Posterior vena cava (tissue), 2 donors: ENCODE data around the gene UBL4B. TPM values are rescaled to one million over a fixed set of nuclear protein-coding genes. Genes with fewer than 3 reads are reported as not detected.

Source experiments
- DNase-seq: peaks from one replicate; pipeline ENCODE4 v3.0.0-alpha.2; 2020; ENCODE audit warnings: low spot score
- intact Hi-C, 2 donors: fragments of 100-400 bp; cut with DNase I; formaldehyde crosslinking; loops; one replicate each; pipeline versions ENCODE4 v1.14.1 to v1.14.2; 2022 to 2023
- total RNA-seq, 2 donors: library from RNA; stranded (reverse); fragmentation: NEBNext Ultra II Directional; extraction: Animal tissue kit (Norgen Biotek cat#: 25700); gene quantifications; one replicate each; pipeline ENCODE4 v1.2.1, GENCODE V29; 2021
- donor health status: DM: yes; HTN: yes; CAD: no.
- donor health status: DM: yes; HTN: yes; CAD: no.

The UBL4B gene
- total RNA-seq, 2 donors from 2014 or later = 0.19 TPM; not detected in 1

GRCh38 chr1:110107867-110108469, 4.3 kb upstream of the UBL4B start:
- DNase-seq = peak; percentile 45
- intact Hi-C loops = loop anchor here in 1 of 2 donors (2.0 kb wide), 1 partner anchor 55 kb away; no protein-coding TSS in a partner anchor

- intact Hi-C loops = loop anchor here in 1 of 2 donors (5.0 kb wide), 1 partner anchor 1261 kb away; no protein-coding TSS in a partner anchor
- DNase-seq = no peak
Observed at GRCh38 chr1:110111081-110111480, 1.2 kb upstream of the UBL4B start.

- no peak for DNase-seq
- intact Hi-C loops = loop anchor here in 1 of 2 donors (5.0 kb wide), 1 partner anchor 1260 kb away; no protein-coding TSS in a partner anchor
Observed at GRCh38 chr1:110112656-110113055, 413 bp downstream of the UBL4B start.

- DNase-seq = no peak
- intact Hi-C loops = loop anchor here in 1 of 2 donors (5.0 kb wide), 1 partner anchor 1259 kb away; no protein-coding TSS in a partner anchor
Observed at GRCh38 chr1:110113551-110113950, 1.3 kb downstream of the UBL4B start.

GRCh38 chr1:110114173-110114572, 1.9 kb downstream of the UBL4B start:
- intact Hi-C loops = loop anchor here in 1 of 2 donors (5.0 kb wide), 1 partner anchor 1258 kb away; no protein-coding TSS in a partner anchor
- no peak for DNase-seq

- intact Hi-C loops = loop anchor here in 1 of 2 donors (5.0 kb wide), 1 partner anchor 1258 kb away; no protein-coding TSS in a partner anchor
- no peak for DNase-seq
Observed at GRCh38 chr1:110114784-110115183, 2.5 kb downstream of the UBL4B start.

- DNase-seq = peak; percentile 29
- intact Hi-C loops = no loop called here
Observed at GRCh38 chr1:110118636-110119396, 6.6 kb downstream of the UBL4B start.

GRCh38 chr1:110119843-110120242, 7.6 kb downstream of the UBL4B start:
- intact Hi-C loops = no loop called here
- peak; percentile 45 for DNase-seq

- DNase-seq = no peak
- intact Hi-C loops = no loop called here
Observed at GRCh38 chr1:110120960-110121561, 8.8 kb downstream of the UBL4B start.

GRCh38 chr1:110123224-110123623, 11.0 kb downstream of the UBL4B start:
- DNase-seq = no peak
- intact Hi-C loops = no loop called here

GRCh38 chr1:110125810-110126209, 13.6 kb downstream of the UBL4B start:
- intact Hi-C loops = no loop called here
- DNase-seq = no peak

- peak; percentile 89 for DNase-seq
- intact Hi-C loops = no loop called here
Observed at GRCh38 chr1:110130113-110130591, 17.9 kb downstream of the UBL4B start.

GRCh38 chr1:110130989-110131388, 18.7 kb downstream of the UBL4B start:
- no peak for DNase-seq
- intact Hi-C loops = no loop called here

- intact Hi-C loops = no loop called here
- no peak for DNase-seq
Observed at GRCh38 chr1:110132682-110133081, 20.4 kb downstream of the UBL4B start.

GRCh38 chr1:110133436-110133835, 21.2 kb downstream of the UBL4B start:
- intact Hi-C loops = no loop called here
- no peak for DNase-seq

- intact Hi-C loops = no loop called here
- no peak for DNase-seq
Observed at GRCh38 chr1:110134050-110134595, 21.9 kb downstream of the UBL4B start.

- intact Hi-C loops = no loop called here
- DNase-seq = no peak
Observed at GRCh38 chr1:110135246-110135645, 23.0 kb downstream of the UBL4B start.

- intact Hi-C loops = no loop called here
- no peak for DNase-seq
Observed at GRCh38 chr1:110135666-110136065, 23.4 kb downstream of the UBL4B start.

GRCh38 chr1:110136911-110137310, 24.7 kb downstream of the UBL4B start:
- no peak for DNase-seq
- intact Hi-C loops = no loop called here

GRCh38 chr1:110138956-110139355, 26.7 kb downstream of the UBL4B start:
- no peak for DNase-seq
- intact Hi-C loops = no loop called here
